ENCODE results near the gene TRIP10. TPM values are rescaled to one million over a fixed set of nuclear protein-coding genes. Genes with fewer than 3 reads are reported as not detected.
A peak's percentile ranks its signal among the peaks of the same experiment; 100 is the strongest.

The TRIP10 gene
- total RNA-seq, 1 donor: 36.2 TPM

DNA sequence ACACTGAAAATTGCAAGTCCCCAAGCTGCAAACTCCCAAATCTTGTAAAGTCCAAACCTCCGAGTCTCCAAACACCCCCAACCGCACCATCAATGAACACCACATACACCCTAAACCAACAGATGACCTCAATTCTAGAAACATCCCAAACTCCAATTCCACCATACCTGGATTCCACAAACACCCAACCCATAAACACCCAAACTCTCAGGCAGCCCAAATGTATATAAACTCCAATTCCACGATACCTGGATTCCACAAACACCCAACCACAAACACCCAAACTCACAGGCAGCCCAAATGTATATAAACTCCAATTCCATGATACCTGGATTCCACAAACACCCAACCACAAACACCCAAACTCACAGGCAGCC, 19.5 kb upstream of the TRIP10 start:
- H3K4me1 ChIP-seq (ENCODE audit: insufficient read depth, low read length): peaks cover 12% of the 10 kb centered on the region
- peaks cover 7% of the 10 kb centered on the region for H3K27me3 ChIP-seq (ENCODE audit: insufficient read depth, low read length)
- peak; percentile 76 for DNase-seq (ENCODE audit: insufficient read length, low spot score, missing footprints)
- H3K9me3 ChIP-seq (ENCODE audit: low read depth, low read length): no peaks in the 10 kb centered on the region
- no peaks in the 10 kb centered on the region for H3K79me2 ChIP-seq (ENCODE audit: insufficient read depth, low read length)
- H3K27ac ChIP-seq (ENCODE audit: low read depth, low read length): no peak overlapping the region
- H3K4me2 ChIP-seq (ENCODE audit: insufficient read depth, low read length): no peak overlapping the region
- H3K4me3 ChIP-seq (ENCODE audit: insufficient read depth, low read length): no peak overlapping the region
- no peaks in the 10 kb centered on the region for H4K20me1 ChIP-seq (ENCODE audit: insufficient read depth, low read length)
- H3K36me3 ChIP-seq (ENCODE audit: insufficient read depth, low read length): no peaks in the 10 kb centered on the region
- no peak overlapping the region for H2AFZ ChIP-seq (ENCODE audit: low read length)
- TF ChIP-seq, protein P1, sequence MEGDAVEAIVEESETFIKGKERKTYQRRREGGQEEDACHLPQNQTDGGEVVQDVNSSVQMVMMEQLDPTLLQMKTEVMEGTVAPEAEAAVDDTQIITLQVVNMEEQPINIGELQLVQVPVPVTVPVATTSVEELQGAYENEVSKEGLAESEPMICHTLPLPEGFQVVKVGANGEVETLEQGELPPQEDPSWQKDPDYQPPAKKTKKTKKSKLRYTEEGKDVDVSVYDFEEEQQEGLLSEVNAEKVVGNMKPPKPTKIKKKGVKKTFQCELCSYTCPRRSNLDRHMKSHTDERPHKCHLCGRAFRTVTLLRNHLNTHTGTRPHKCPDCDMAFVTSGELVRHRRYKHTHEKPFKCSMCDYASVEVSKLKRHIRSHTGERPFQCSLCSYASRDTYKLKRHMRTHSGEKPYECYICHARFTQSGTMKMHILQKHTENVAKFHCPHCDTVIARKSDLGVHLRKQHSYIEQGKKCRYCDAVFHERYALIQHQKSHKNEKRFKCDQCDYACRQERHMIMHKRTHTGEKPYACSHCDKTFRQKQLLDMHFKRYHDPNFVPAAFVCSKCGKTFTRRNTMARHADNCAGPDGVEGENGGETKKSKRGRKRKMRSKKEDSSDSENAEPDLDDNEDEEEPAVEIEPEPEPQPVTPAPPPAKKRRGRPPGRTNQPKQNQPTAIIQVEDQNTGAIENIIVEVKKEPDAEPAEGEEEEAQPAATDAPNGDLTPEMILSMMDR (IDR thresholded peaks at IDR 0.05; ENCODE audit: extremely low read depth, low read depth, low read length): no peak

DNA sequence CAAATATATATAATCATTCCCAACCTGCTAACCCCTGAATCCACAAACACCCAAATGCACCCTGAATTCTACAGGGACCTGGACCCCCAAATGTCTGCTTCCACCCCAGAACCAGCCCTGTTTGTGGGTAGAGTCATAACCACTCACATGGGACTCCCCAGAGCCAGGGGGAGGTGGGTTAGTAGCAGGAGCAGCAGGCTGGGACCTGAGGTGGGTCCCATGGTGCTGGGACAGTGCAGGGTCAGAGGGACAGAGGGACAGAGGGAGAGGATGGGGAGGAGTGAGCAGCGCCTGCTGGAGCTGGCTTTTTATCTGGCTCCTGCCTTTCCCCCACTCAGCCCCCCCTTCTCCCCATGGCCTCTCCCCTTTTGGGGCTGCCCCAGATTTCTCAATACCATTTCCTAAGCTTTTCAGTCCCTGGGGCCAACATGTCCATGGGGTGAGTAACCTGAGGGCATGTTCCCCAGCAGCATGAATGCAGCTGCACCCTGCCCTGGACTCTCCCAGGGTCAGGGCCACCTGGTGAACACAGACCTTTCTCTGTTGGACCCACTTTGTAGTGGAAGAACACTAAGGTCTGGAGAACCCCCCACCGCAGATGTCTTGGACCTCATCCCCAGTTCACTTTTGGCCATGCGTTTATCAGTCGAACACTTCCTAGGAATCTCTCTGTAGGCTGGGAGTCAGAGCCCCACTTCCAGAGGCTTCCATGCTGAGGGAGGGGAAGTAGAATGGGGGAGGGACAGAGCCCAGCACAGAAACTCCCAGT, 18.9 kb upstream of the TRIP10 start, which contains the start of gene C3:
Gene C3, minus strand, starts transcription at position 282 of the 769 bp plus-strand sequence. Its CDS starts 61 bp downstream, at position 221.
- H3K27me3 ChIP-seq (ENCODE audit: insufficient read depth, low read length): peaks cover 7% of the 10 kb centered on the region
- no peak within 1 kb of the TSS for H3K4me3 ChIP-seq (ENCODE audit: insufficient read depth, low read length)
- TF ChIP-seq, protein P1 (IDR thresholded peaks at IDR 0.05; ENCODE audit: extremely low read depth, low read depth, low read length): no peak
- no peak within 1 kb of the TSS for H3K27ac ChIP-seq (ENCODE audit: low read depth, low read length)
- peak; percentile 97 for DNase-seq (ENCODE audit: insufficient read length, low spot score, missing footprints)
- H3K9me3 ChIP-seq (ENCODE audit: low read depth, low read length): no peaks in the 10 kb centered on the region
- H3K79me2 ChIP-seq (ENCODE audit: insufficient read depth, low read length): no peaks in the 10 kb centered on the region
- H3K4me2 ChIP-seq (ENCODE audit: insufficient read depth, low read length): no peak within 1 kb of the TSS
- no peaks in the 10 kb centered on the region for H4K20me1 ChIP-seq (ENCODE audit: insufficient read depth, low read length)
- H2AFZ ChIP-seq (ENCODE audit: low read length): no peak within 1 kb of the TSS
- H3K36me3 ChIP-seq (ENCODE audit: insufficient read depth, low read length): no peaks in the 10 kb centered on the region
- peaks cover 12% of the 10 kb centered on the region for H3K4me1 ChIP-seq (ENCODE audit: insufficient read depth, low read length)

DNA sequence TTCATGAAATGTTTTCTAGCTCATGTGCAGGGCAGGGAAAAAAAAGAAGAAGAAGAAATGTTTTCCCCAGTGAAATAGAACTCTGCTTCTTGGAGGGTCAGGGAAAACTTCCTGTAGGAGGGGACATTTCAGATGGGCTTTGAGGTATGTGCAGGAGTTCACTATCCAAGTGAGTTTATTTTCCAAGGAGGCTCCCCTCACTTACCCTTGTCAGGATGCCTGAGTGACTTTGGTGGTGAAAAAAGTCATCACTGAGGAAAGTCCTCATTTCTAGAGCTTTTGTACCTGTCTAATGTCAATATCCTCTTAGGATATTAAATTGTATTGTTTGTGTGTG, 18.4 kb upstream of the TRIP10 start:
- Histone ChIP-seq H3K4me1 (ENCODE audit: insufficient read depth, low read length) (peaks cover 12% of the 10 kb centered on the region), H2AFZ (ENCODE audit: low read length) (no peak overlapping the region), H3K36me3 (ENCODE audit: insufficient read depth, low read length) (no peaks in the 10 kb centered on the region), H3K27ac (ENCODE audit: low read depth, low read length) (no peak overlapping the region), H3K79me2 (ENCODE audit: insufficient read depth, low read length) (no peaks in the 10 kb centered on the region), H3K9me3 (ENCODE audit: low read depth, low read length) (no peaks in the 10 kb centered on the region), H3K4me3 (ENCODE audit: insufficient read depth, low read length) (no peak overlapping the region), H3K27me3 (ENCODE audit: insufficient read depth, low read length) (peaks cover 7% of the 10 kb centered on the region), H3K4me2 (ENCODE audit: insufficient read depth, low read length) (no peak overlapping the region), H4K20me1 (ENCODE audit: insufficient read depth, low read length) (no peaks in the 10 kb centered on the region)
- TF ChIP-seq, protein P1 (IDR thresholded peaks at IDR 0.05; ENCODE audit: extremely low read depth, low read depth, low read length): no peak
- DNase-seq (ENCODE audit: insufficient read length, low spot score, missing footprints): peak; percentile 32

DNA sequence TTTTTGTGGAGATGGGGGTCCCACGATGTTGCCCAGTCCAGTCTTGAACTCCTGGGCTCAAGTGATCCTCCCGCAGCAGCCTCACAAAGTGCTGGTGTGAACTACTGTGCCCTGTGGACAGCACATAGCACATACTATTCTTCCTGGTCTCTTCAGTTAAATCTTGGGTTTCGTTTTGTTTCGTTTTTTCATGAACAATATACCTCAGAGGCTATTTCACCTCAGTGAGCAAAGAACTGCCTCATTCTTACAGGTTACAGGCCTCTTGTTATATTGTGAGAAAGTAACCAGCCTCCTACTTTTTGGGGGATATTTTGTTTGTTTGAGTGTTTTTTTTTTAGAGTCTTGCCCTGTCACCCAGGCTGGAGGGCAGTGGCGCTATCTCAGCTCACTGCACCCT, 17.7 kb upstream of the TRIP10 start:
- no peak overlapping the region for H2AFZ ChIP-seq (ENCODE audit: low read length)
- no peak overlapping the region for H3K4me3 ChIP-seq (ENCODE audit: insufficient read depth, low read length)
- no peaks in the 10 kb centered on the region for H4K20me1 ChIP-seq (ENCODE audit: insufficient read depth, low read length)
- DNase-seq (ENCODE audit: insufficient read length, low spot score, missing footprints): peak; percentile 46
- H3K4me2 ChIP-seq (ENCODE audit: insufficient read depth, low read length): no peak overlapping the region
- peaks cover 12% of the 10 kb centered on the region for H3K4me1 ChIP-seq (ENCODE audit: insufficient read depth, low read length)
- TF ChIP-seq, protein P1 (IDR thresholded peaks at IDR 0.05; ENCODE audit: extremely low read depth, low read depth, low read length): no peak
- H3K36me3 ChIP-seq (ENCODE audit: insufficient read depth, low read length): no peaks in the 10 kb centered on the region
- H3K9me3 ChIP-seq (ENCODE audit: low read depth, low read length): no peaks in the 10 kb centered on the region
- H3K79me2 ChIP-seq (ENCODE audit: insufficient read depth, low read length): no peaks in the 10 kb centered on the region
- peaks cover 7% of the 10 kb centered on the region for H3K27me3 ChIP-seq (ENCODE audit: insufficient read depth, low read length)
- no peak overlapping the region for H3K27ac ChIP-seq (ENCODE audit: low read depth, low read length)

All from osteoblast (primary cell).